ENCODE results near the gene PLEKHN1. TPM values are rescaled to one million over a fixed set of nuclear protein-coding genes. Genes with fewer than 3 reads are reported as not detected.

The PLEKHN1 gene
- total RNA-seq, 4 donors from 2014 or later = 36.1 to 69.0 (median 48.4) TPM

GRCh38 chr1:963301-963651, 3.0 kb upstream of the PLEKHN1 start:
- Histone ChIP-seq H3K27ac (no peak overlapping the region), H3K27me3 (peaks cover 6% of the 10 kb centered on the region), H3K4me3 (no peak overlapping the region), H3K36me3 (peaks cover 10% of the 10 kb centered on the region), H3K9me3 (no peaks in the 10 kb centered on the region), H3K4me1 (peaks cover 52% of the 10 kb centered on the region)
- TF ChIP-seq POLR2AphosphoS5 (IDR thresholded peaks at IDR 0.05) = no peak
- no peak for TF ChIP-seq EP300 (IDR thresholded peaks at IDR 0.05)
- no peak for TF ChIP-seq POLR2A (IDR thresholded peaks at IDR 0.05)
- no peak for TF ChIP-seq CTCF (IDR thresholded peaks at IDR 0.05)
- 84% methylated on average over 9 of the region's 16 CpGs for WGBS
- DNase-seq (ENCODE audit: low spot score in 2 of 2) = no peak

DNA sequence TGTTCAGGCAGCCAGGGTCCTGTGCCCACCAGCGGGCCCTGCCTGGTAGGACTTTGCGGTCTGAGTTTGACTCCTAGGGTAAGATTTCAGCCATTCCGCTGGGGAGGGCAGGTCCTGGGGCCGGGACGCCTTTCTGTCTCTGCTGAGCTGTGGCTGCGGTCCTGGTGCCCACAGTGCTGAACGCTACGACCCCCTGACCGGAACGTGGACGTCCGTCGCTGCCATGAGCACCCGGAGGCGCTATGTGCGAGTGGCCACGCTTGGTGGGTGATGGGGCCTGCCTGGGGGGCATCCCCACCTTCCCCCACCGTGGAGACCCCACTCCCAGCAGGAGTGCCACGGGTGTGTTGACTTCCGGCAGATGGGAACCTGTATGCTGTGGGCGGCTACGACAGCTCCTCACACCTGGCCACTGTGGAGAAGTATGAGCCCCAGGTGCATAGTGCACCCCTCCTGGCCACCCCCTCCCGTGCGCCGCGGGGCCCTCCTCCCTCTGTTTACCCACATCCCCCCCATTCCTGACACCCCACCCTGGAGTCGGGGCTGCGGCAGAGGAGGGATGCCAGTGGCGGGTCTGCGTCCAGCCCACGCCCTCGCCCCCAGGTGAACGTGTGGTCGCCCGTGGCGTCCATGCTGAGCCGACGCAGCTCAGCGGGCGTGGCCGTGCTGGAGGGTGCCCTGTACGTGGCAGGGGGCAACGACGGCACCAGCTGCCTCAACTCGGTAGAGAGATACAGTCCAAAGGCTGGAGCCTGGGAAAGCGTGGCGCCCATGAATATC, 2.3 kb upstream of the PLEKHN1 start:
- no peaks in the 10 kb centered on the region for H3K9me3 ChIP-seq
- no peak for DNase-seq (ENCODE audit: low spot score in 2 of 2)
- peaks cover 10% of the 10 kb centered on the region for H3K36me3 ChIP-seq
- H3K4me3 ChIP-seq = no peak overlapping the region
- 83% methylated on average over 15 of the region's 47 CpGs for WGBS
- peaks cover 6% of the 10 kb centered on the region for H3K27me3 ChIP-seq
- TF ChIP-seq EP300 (IDR thresholded peaks at IDR 0.05) (no peak), POLR2A (IDR thresholded peaks at IDR 0.05) (no peak), POLR2AphosphoS5 (IDR thresholded peaks at IDR 0.05) (no peak), CTCF (IDR thresholded peaks at IDR 0.05) (no peak)
- no peak overlapping the region for H3K27ac ChIP-seq
- H3K4me1 ChIP-seq = peaks cover 50% of the 10 kb centered on the region

DNA sequence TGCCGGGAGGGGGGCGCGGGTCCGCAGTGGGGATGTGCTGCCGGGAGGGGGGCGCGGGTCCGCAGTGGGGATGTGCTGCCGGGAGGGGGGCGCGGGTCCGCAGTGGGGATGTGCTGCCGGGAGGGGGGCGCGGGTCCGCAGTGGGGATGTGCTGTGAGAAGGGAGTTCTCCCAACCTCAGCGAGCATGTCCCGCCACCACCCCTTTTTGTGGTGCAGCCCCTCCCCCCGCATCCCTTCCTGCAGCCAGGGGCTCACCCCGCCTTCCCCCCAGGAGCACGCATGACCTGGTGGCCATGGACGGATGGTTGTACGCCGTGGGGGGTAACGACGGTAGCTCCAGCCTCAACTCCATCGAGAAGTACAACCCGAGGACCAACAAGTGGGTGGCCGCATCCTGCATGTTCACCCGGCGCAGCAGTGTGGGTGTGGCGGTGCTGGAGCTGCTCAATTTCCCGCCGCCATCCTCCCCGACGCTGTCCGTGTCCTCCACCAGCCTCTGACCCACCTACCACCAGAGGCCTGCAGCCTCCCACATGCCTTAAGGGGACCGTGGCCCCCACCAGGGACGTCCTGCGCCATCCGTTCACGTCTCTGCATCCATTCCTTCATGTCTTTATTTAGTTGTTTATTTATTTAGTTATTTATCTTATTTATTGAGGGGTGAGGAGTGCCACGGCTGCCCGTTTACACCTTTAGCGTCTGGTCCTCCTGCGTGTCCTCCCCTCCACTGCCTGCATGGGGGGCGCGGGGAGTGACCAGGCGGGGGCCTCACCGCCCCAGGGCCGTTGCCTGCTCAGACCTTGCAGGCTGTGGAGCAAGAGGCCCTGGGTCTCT, 1.4 kb upstream of the PLEKHN1 start:
- Histone ChIP-seq H3K9me3 (no peaks in the 10 kb centered on the region), H3K36me3 (peaks cover 10% of the 10 kb centered on the region), H3K27me3 (peaks cover 6% of the 10 kb centered on the region), H3K4me3 (no peak overlapping the region), H3K4me1 (peaks cover 43% of the 10 kb centered on the region), H3K27ac (no peak overlapping the region)
- TF ChIP-seq POLR2A (IDR thresholded peaks at IDR 0.05) (no peak), POLR2AphosphoS5 (IDR thresholded peaks at IDR 0.05) (no peak), EP300 (IDR thresholded peaks at IDR 0.05) (no peak), CTCF (IDR thresholded peaks at IDR 0.05) (no peak)
- 91% methylated on average over 21 of the region's 51 CpGs for WGBS
- DNase-seq (ENCODE audit: low spot score in 2 of 2) = no peak

- peak overlapping the region; percentile 92 for H3K27ac ChIP-seq
- WGBS = 80% methylated on average over 1 of the region's 26 CpGs
Measured at GRCh38 chr1:965526-966134, 652 bp upstream of the PLEKHN1 start.

More at GRCh38 chr1:965526-966134, 652 bp upstream of the PLEKHN1 start:
- no peak for DNase-seq (ENCODE audit: low spot score in 2 of 2)
- Histone ChIP-seq H3K27me3 (peaks cover 13% of the 10 kb centered on the region), H3K4me1 (peaks cover 39% of the 10 kb centered on the region), H3K9me3 (no peaks in the 10 kb centered on the region), H3K36me3 (peaks cover 10% of the 10 kb centered on the region), H3K4me3 (peak overlapping the region; percentile 84)
- no peak for TF ChIP-seq CTCF (IDR thresholded peaks at IDR 0.05)
- no peak for TF ChIP-seq EP300 (IDR thresholded peaks at IDR 0.05)
- no peak for TF ChIP-seq POLR2AphosphoS5 (IDR thresholded peaks at IDR 0.05)
- TF ChIP-seq POLR2A (IDR thresholded peaks at IDR 0.05) = no peak
